ENCODE results near the gene PALLD.
"Not testable (repeated sequence)": the region's sequence is repeated elsewhere in the genome, so short reads cannot be mapped to it uniquely, and the experiment has no call there.

Gene PALLD

GRCh38 chr4:168776382-168776781 lies 279.5 kb downstream of the PALLD start:
- DNase-seq = no peak

- DNase-seq = no peak
Observed at GRCh38 chr4:168777277-168777965, 280.6 kb downstream of the PALLD start.

GRCh38 chr4:168781341-168781740 lies 284.5 kb downstream of the PALLD start:
- DNase-seq = no peak

GRCh38 chr4:168781926-168782325 lies 285.1 kb downstream of the PALLD start:
- DNase-seq = no peak

GRCh38 chr4:168782439-168782838 lies 285.6 kb downstream of the PALLD start:
- no peak for DNase-seq

GRCh38 chr4:168784786-168785461 lies 288.1 kb downstream of the PALLD start:
- no peak for DNase-seq

GRCh38 chr4:168787334-168787733 lies 290.5 kb downstream of the PALLD start:
- DNase-seq = no peak

- DNase-seq = no peak
Observed at GRCh38 chr4:168787801-168788595, 291.1 kb downstream of the PALLD start.

- DNase-seq = no peak
Observed at GRCh38 chr4:168790898-168791297, 294.0 kb downstream of the PALLD start.

GRCh38 chr4:168791376-168791775 lies 294.5 kb downstream of the PALLD start:
- DNase-seq = no peak

- no peak for DNase-seq
Observed at GRCh38 chr4:168793542-168793941, 296.7 kb downstream of the PALLD start.

GRCh38 chr4:168794092-168794707 lies 297.3 kb downstream of the PALLD start:
- no peak for DNase-seq

GRCh38 chr4:168794881-168795280 lies 298.0 kb downstream of the PALLD start:
- no peak for DNase-seq

GRCh38 chr4:168795346-168795745 lies 298.5 kb downstream of the PALLD start:
- no peak for DNase-seq

GRCh38 chr4:168796362-168797106 lies 299.7 kb downstream of the PALLD start:
- DNase-seq = no peak

- DNase-seq = no peak
Observed at GRCh38 chr4:168797194-168797593, 300.3 kb downstream of the PALLD start.

GRCh38 chr4:168797738-168798375 lies 301.0 kb downstream of the PALLD start:
- DNase-seq = no peak

- no peak for DNase-seq
Observed at GRCh38 chr4:168800926-168801325, 304.1 kb downstream of the PALLD start.

- no peak for DNase-seq
Observed at GRCh38 chr4:168802222-168802621, 305.4 kb downstream of the PALLD start.

- DNase-seq = not testable (repeated sequence)
Observed at GRCh38 chr4:168803052-168803451, 306.2 kb downstream of the PALLD start.

- DNase-seq = no peak
Observed at GRCh38 chr4:168803732-168804131, 306.9 kb downstream of the PALLD start.

- DNase-seq = no peak
Observed at GRCh38 chr4:168804146-168804545, 307.3 kb downstream of the PALLD start.

Data from stimulated activated naive CD4-positive, alpha-beta T cell (primary cell).